ENCODE results near the gene GNG13. TPM values are rescaled to one million over a fixed set of nuclear protein-coding genes. Genes with fewer than 3 reads are reported as not detected.

The GNG13 gene
- total and polyA plus RNA-seq, 11 donors: not detected

DNA sequence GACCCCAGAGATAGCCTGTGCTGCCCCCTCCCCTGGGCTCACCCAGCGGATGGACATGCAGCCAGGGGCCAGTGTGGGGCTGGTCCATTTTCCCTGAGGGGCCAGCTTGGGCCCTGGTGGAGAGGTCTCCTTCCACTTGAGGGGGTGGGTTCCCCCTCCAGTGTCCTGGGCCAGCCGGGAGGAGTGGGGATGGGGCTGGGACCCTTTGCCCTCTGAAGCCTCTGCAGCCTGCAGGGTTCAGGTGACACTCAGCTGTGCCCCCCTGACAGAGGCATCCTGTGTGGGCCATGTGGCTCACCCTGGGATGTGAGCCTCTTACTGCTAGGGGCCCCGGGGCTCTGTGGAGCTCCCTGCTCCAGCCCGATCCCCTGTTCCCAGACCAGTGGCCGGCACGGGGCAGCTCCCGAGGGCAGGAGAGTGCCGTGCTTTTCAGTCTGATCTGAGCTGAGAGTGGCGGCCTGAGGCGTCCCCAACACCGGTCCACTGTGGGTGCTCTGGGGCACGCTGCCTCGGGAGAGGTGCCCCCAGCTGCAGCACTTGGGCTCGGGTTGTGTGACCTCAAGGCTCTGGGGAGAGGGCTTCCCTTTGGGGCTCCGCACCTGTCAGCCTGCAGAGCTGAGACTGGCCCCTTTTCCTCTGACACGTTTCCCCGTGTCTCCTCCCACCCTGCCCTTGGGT, 439 bp upstream of the GNG13 start:
- ATAC-seq (no peak), DNase-seq (peak in 1 of 5 donors; percentile 44)
- Histone ChIP-seq H3K27ac (no peak overlapping the region), H3K9me3 (no peaks in the 10 kb centered on the region), H3K27me3 (peaks cover 17 to 63% (median 33%) of the 10 kb centered on the region in 9 donors), H3K36me3 (no peaks in the 10 kb centered on the region), H3K4me1 (peaks cover 0 to 14% (median 0%) of the 10 kb centered on the region in 12 donors), H3K4me3 (no peak overlapping the region)
- intact Hi-C loops (cut with DNase I): no loop called here
- TF ChIP-seq POLR2A (IDR thresholded peaks at IDR 0.05) (no peak), CTCF (IDR thresholded peaks at IDR 0.05) (no peak)
- WGBS, 4 donors: 14 to 33% (median 19%) methylated on average over 6 to 17 of the region's 17 CpGs

DNA sequence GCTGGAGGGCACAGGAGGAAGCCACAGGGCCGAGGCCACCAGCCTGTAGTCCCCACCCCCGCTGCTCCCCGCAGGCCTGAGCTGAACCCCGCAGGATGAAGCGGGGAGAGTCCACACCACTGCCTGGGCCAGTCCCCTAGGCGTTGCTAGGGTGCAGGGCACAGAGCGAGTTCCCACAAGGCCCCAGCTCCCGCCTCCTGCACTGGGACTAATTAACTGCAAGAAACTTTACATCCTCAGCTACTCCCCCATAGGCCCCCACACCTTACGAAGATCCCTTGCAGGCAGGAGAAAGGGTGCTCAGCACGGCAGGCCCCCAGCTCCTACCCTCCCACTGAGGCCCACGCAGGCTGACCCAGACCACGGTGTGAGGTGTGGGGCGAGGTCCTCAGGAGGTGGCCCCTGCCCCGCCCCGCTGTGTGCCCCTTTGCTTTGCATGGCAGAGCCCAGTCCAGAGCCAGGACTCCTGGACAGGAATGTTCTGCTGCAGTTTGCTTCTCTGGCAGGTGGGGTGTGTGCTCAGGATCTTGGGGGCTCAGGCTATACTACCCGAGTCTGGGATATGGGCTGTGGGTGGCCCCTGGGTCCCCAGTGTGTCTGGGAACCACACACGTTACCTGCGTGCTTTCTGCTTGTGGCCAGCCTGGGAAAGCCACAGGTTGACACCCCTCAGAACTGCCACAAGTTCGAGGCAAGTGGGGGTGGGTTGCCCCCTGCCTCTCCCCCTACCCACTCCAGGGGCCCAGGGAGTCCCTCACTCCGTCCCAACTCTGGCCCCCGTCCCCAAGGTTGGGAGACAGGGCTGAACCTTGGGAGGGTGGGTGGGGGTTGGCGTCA, 1.2 kb downstream of the GNG13 start:
- Histone ChIP-seq H3K27me3 (peaks cover 17 to 63% (median 33%) of the 10 kb centered on the region in 9 donors), H3K9me3 (no peaks in the 10 kb centered on the region), H3K36me3 (no peaks in the 10 kb centered on the region), H3K27ac (no peak overlapping the region), H3K4me1 (peaks cover 0 to 9% (median 0%) of the 10 kb centered on the region in 12 donors), H3K4me3 (no peak overlapping the region)
- WGBS, 4 donors: 61 to 78% (median 65%) methylated on average over 15 to 22 of the region's 22 CpGs
- ATAC-seq (no peak), DNase-seq (peak in 1 of 5 donors; percentile 58)
- no peak for TF ChIP-seq POLR2A (IDR thresholded peaks at IDR 0.05)
- no peak for TF ChIP-seq CTCF (IDR thresholded peaks at IDR 0.05)
- intact Hi-C loops (cut with DNase I): no loop called here

DNA sequence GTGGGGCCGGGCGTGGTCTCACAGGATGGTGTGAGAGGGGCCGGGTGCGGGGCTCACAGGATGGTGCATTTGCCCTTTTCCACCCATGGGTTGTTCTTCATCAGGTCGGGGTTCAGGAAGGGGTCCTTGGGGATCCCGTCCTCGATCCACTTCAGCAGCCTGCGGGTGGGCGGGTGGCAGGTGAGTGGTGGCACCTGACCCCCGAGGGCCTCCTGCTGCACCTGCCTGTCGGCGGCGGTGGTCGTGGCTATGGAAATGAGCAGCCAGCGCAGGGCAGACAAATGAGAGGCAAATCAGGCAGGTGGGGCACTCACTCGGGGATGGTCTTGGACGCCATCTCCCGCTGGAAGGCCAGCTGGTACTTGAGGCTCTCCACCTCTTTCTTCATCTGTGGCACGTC, 1.9 kb downstream of the GNG13 start:
- intact Hi-C loops (cut with DNase I): no loop called here
- Histone ChIP-seq H3K27me3 (peaks cover 17 to 63% (median 33%) of the 10 kb centered on the region in 9 donors), H3K36me3 (no peaks in the 10 kb centered on the region), H3K4me3 (no peak overlapping the region), H3K4me1 (peaks cover 0 to 9% (median 0%) of the 10 kb centered on the region in 12 donors), H3K9me3 (no peaks in the 10 kb centered on the region), H3K27ac (no peak overlapping the region)
- TF ChIP-seq CTCF (IDR thresholded peaks at IDR 0.05) (no peak), POLR2A (IDR thresholded peaks at IDR 0.05) (no peak)
- 84 to 93% (median 91%) methylated on average over 13 to 19 of the region's 19 CpGs for WGBS, 4 donors
- ATAC-seq (no peak), DNase-seq (peak in 1 of 5 donors; percentile 51)

DNA sequence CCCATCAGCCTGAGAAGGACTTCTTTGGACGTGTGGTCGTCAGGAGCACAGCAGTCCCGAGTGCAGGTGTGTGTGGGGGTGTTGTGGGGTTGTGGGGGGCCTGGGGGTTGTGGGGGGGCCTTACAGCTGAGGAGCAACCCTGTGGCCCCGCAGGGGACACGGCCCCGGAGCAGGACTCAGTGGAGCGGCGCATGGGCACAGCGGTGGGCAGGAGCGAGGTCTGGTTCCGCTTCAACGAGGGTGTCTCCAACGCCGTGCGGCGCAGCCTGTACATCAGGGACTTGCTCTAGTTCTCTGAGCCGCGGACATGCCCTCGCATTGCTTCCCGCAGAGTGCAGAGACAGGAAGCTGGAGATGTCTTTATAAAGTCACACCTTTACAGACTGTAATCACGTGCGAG, 2.8 kb downstream of the GNG13 start:
- H3K9me3 ChIP-seq: no peaks in the 10 kb centered on the region
- H3K36me3 ChIP-seq: no peaks in the 10 kb centered on the region
- WGBS, 4 donors: 93 to 96% (median 95%) methylated on average over 21 to 22 of the region's 22 CpGs
- H3K27ac ChIP-seq: no peak overlapping the region
- DNase-seq: no peak
- peaks cover 0 to 9% (median 0%) of the 10 kb centered on the region in 12 donors for H3K4me1 ChIP-seq
- no peak overlapping the region for H3K4me3 ChIP-seq
- intact Hi-C loops (cut with DNase I): no loop called here
- no peak for ATAC-seq
- TF ChIP-seq POLR2A (IDR thresholded peaks at IDR 0.05) (no peak), CTCF (IDR thresholded peaks at IDR 0.05) (no peak)
- peaks cover 14 to 54% (median 33%) of the 10 kb centered on the region in 9 donors for H3K27me3 ChIP-seq

Measured in heart left ventricle (tissue), 16 donors.